Loucy (cell line): ENCODE measurements around the gene NAXD.

Experiments
- H2AFZ ChIP-seq: fragments of 200-600 bp; sonication (generic); 2 replicates; pipeline ENCODE4 v1.6.0; 2016; ENCODE audit warnings: antibody characterized with exemption, mild to moderate bottlenecking, low read length, moderate library complexity
- H3F3A ChIP-seq: fragments of 200-600 bp; 2 replicates; pipeline ENCODE4 v1.6.0; 2016; ENCODE audit warnings: antibody characterized with exemption, low read depth, mild to moderate bottlenecking
- H3K27me3 ChIP-seq: fragments of 200-600 bp; sonication (generic); 2 replicates; pipeline ENCODE4 v1.6.1; 2014; ENCODE audit warnings: low read length, mild to moderate bottlenecking; ENCODE audit not compliant: insufficient read depth, poor library complexity, severe bottlenecking
- H3K36me3 ChIP-seq: fragments of 200-600 bp; sonication (generic); 2 replicates; pipeline ENCODE4 v1.6.1; 2016; ENCODE audit warnings: low read length; ENCODE audit not compliant: insufficient read depth
- H3K4me1 ChIP-seq: fragments of 200-600 bp; sonication (generic); 2 replicates; pipeline ENCODE4 v1.5.1; 2014; ENCODE audit warnings: low read length, mild to moderate bottlenecking; ENCODE audit not compliant: insufficient read depth, poor library complexity, severe bottlenecking
- H3K4me2 ChIP-seq: fragments of 200-600 bp; sonication (generic); 2 replicates; pipeline ENCODE4 v1.6.0; 2014; ENCODE audit warnings: antibody characterized with exemption, low read length, low read depth, mild to moderate bottlenecking; ENCODE audit not compliant: poor library complexity, severe bottlenecking
- H3K4me3 ChIP-seq: fragments of 200-600 bp; sonication (generic); 2 replicates; pipeline ENCODE4 v1.5.1; 2014; ENCODE audit warnings: low read length, mild to moderate bottlenecking, mixed read lengths; ENCODE audit not compliant: poor library complexity, severe bottlenecking
- H3K79me2 ChIP-seq: fragments of 200-600 bp; sonication (generic); 2 replicates; pipeline ENCODE4 v1.6.1; 2014; ENCODE audit warnings: low read length; ENCODE audit not compliant: insufficient read depth
- H3K9ac ChIP-seq: fragments of 200-600 bp; sonication (generic); 2 replicates; pipeline ENCODE4 v1.6.0; 2014; ENCODE audit warnings: mild to moderate bottlenecking, low read depth, low read length, moderate library complexity; ENCODE audit not compliant: poor library complexity, severe bottlenecking
- H3K9me2 ChIP-seq: fragments of 200-600 bp; sonication (generic); replicated peaks from 2 replicates; pipeline ENCODE4 v1.6.1; 2016; ENCODE audit warnings: low read depth, low read length, mixed read lengths
- H3K9me3 ChIP-seq: fragments of 200-600 bp; sonication (generic); 2 replicates; pipeline ENCODE4 v1.6.1; 2014; ENCODE audit warnings: mild to moderate bottlenecking, antibody characterized with exemption, low read length, low read depth; ENCODE audit not compliant: insufficient read depth
- H4K20me1 ChIP-seq: fragments of 200-600 bp; sonication (generic); 2 replicates; pipeline ENCODE4 v1.6.0; 2014; ENCODE audit warnings: antibody characterized with exemption, low read length, mild to moderate bottlenecking; ENCODE audit not compliant: insufficient read depth, poor library complexity, severe bottlenecking
- EZH2phosphoT487 ChIP-seq: fragments of 200-600 bp; IDR thresholded peaks from 2 replicates; pipeline ENCODE4 v1.6.1; 2018; ENCODE audit warnings: antibody characterized with exemption, mild to moderate bottlenecking, moderate library complexity, borderline replicate concordance
- TF ChIP-seq, protein P1 (sequence below): fragments of 200-600 bp; sonication (generic); conservative IDR thresholded peaks from 2 replicates; pipeline ENCODE4 v1.5.1; 2014; ENCODE audit warnings: mild to moderate bottlenecking, antibody characterized with exemption, low read length

The NAXD gene

DNA sequence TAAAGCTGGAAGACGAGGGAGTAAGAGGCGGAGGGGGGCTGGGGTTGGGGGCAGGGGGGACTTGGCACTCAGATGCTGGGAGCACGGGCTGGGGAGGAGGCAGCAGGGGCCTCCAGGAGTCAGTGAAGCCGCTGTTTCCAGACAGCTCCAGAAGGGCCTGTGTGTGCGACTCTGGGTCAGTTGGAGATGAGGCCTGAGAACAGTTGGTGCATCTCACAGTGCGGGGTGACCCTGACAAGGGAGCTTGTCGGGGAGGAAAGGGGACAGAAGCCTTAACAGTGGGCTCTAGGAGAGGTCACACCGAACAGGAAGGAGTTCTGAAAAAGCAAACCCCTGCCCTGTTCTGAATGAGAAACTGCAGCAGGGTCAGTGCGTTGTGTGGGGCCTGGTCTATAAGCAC lies 11.2 kb downstream of the NAXD start:
- TF ChIP-seq EZH2phosphoT487: no peak
- TF ChIP-seq, protein P1, sequence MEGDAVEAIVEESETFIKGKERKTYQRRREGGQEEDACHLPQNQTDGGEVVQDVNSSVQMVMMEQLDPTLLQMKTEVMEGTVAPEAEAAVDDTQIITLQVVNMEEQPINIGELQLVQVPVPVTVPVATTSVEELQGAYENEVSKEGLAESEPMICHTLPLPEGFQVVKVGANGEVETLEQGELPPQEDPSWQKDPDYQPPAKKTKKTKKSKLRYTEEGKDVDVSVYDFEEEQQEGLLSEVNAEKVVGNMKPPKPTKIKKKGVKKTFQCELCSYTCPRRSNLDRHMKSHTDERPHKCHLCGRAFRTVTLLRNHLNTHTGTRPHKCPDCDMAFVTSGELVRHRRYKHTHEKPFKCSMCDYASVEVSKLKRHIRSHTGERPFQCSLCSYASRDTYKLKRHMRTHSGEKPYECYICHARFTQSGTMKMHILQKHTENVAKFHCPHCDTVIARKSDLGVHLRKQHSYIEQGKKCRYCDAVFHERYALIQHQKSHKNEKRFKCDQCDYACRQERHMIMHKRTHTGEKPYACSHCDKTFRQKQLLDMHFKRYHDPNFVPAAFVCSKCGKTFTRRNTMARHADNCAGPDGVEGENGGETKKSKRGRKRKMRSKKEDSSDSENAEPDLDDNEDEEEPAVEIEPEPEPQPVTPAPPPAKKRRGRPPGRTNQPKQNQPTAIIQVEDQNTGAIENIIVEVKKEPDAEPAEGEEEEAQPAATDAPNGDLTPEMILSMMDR: no peak
- H3K9me3 ChIP-seq: no peaks in the 10 kb centered on the region
- H3K79me2 ChIP-seq: peaks cover 35% of the 10 kb centered on the region; the same call in 1 of the 2 replicates
- no peak overlapping the region for H2AFZ ChIP-seq
- peaks cover 12% of the 10 kb centered on the region for H4K20me1 ChIP-seq
- peaks cover 52% of the 10 kb centered on the region; the same call in 1 of the 2 replicates for H3K36me3 ChIP-seq
- H3K9ac ChIP-seq: no peak overlapping the region
- no peaks in the 10 kb centered on the region for H3K27me3 ChIP-seq
- H3F3A ChIP-seq: no peaks in the 10 kb centered on the region
- no peaks in the 10 kb centered on the region for H3K9me2 ChIP-seq
- no peaks in the 10 kb centered on the region for H3K4me1 ChIP-seq
- H3K4me3 ChIP-seq: no peak overlapping the region
- no peak overlapping the region for H3K4me2 ChIP-seq

DNA sequence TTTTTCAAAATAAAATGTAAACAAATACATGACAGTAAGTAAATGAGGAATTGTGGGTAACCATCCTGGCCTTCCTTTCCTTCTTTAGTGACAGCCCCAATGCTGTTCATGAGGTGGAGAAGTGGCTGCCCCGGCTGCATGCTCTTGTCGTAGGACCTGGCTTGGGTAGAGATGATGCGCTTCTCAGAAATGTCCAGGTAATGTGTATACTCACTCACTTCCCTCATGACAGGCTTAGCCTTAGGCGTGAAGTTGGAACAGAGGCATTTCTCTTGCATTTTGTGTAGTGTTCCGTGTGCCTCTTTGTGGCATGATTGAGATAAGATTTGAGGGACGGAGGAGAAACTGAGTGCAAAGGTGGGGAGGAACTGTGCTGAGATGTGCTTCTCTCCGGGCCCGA lies 12.0 kb downstream of the NAXD start:
- Histone ChIP-seq H3K36me3 (peaks cover 46% of the 10 kb centered on the region; the same call in 1 of the 2 replicates), H4K20me1 (peaks cover 7% of the 10 kb centered on the region), H3K9ac (no peak overlapping the region), H3K9me2 (no peaks in the 10 kb centered on the region), H3K9me3 (no peaks in the 10 kb centered on the region), H3K4me2 (no peak overlapping the region), H3K4me3 (no peak overlapping the region), H3F3A (no peaks in the 10 kb centered on the region), H2AFZ (no peak overlapping the region), H3K79me2 (peaks cover 30% of the 10 kb centered on the region; the same call in 1 of the 2 replicates), H3K27me3 (no peaks in the 10 kb centered on the region), H3K4me1 (no peaks in the 10 kb centered on the region)
- TF ChIP-seq, protein P1: no peak
- no peak for TF ChIP-seq EZH2phosphoT487

DNA sequence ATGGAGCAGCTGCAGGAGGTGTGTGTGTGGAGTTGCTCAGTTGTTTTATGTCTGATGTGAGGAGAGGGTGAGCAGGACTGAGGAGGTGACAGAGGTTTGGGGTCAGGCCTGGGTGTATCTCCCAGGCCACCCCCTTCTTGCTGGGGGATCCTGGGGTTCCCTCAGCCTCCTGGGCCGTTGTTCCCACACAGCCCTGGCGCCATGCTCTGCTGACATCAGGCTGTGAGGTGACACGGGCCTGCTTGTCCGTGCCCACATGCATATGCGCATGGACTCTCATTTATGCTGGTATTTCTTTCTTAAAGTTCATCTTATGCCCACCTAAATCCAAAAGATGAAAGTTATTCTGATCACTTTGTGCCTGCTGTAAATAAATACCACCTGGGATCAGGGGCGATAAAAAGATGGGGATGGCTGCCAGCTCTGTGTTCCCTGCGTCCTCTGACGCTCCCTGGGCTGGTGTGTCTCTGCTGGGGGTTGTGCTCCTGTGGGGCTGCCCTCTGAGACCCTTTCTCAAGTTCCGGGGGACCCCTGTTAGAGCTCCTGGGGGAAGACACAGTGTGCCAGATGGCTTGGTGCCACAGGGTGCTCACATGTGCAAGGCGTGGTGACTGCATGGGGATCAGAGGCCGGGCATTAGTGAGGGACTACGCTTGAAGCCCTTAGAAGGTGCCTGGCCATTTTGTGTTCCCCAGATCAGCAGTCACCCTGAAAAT lies 12.6 kb downstream of the NAXD start:
- no peak overlapping the region for H3K4me3 ChIP-seq
- H3K4me1 ChIP-seq: no peaks in the 10 kb centered on the region
- H3K36me3 ChIP-seq: peaks cover 41% of the 10 kb centered on the region; the same call in 1 of the 2 replicates
- H3K27me3 ChIP-seq: no peaks in the 10 kb centered on the region
- H3K79me2 ChIP-seq: peaks cover 24% of the 10 kb centered on the region; the same call in 1 of the 2 replicates
- peaks cover 6% of the 10 kb centered on the region for H4K20me1 ChIP-seq
- no peak overlapping the region for H3K9ac ChIP-seq
- no peaks in the 10 kb centered on the region for H3K9me3 ChIP-seq
- H2AFZ ChIP-seq: no peak overlapping the region
- H3K4me2 ChIP-seq: no peak overlapping the region
- TF ChIP-seq, protein P1: no peak
- TF ChIP-seq EZH2phosphoT487: no peak
- no peaks in the 10 kb centered on the region for H3K9me2 ChIP-seq
- H3F3A ChIP-seq: no peaks in the 10 kb centered on the region
